ENCODE results near the gene RNASE4.

- no peak for TF ChIP-seq POLR2A (IDR thresholded peaks at IDR 0.05)
- TF ChIP-seq CTCF (IDR thresholded peaks at IDR 0.05) = no peak
Observed at GRCh38 chr14:20681348-20682126, 2.8 kb upstream of the RNASE4 start.
